K562 (cell line): ENCODE measurements around the gene PDE3A. TPM values are rescaled to one million over a fixed set of nuclear protein-coding genes. Genes with fewer than 3 reads are reported as not detected.

Source experiments
- ATAC-seq: fragments of 200-7000 bp; cut with Tn5 transposase; 3 replicates; pipeline ENCODE4 v1.9.1; 2020; ENCODE audit warnings: moderate library complexity
- BruUV-seq: library from RNA; stranded (reverse); fragments of 400-500 nt; replicated peaks from 2 replicates; lab custom pipeline; 2021; lab: Mats Ljungman, UMichigan
- CTCF ChIA-PET: fragments of 300-600 bp; formaldehyde crosslinking; extraction: SDS; loops from one replicate; lab custom pipeline; 2021; ENCODE audit warnings: low intra/inter-chr PET ratio; lab: Yijun Ruan, JAX
- POLR2A ChIA-PET: fragments of 300-600, 350-650 bp; sonication (Branson Sonifier 250); formaldehyde crosslinking; extraction: SDS; loops from one replicate; lab custom pipeline; 2021; ENCODE audit warnings: antibody characterized with exemption, inconsistent platforms; lab: Yijun Ruan, JAX
- DNase-seq, 4 experiments: peaks; one replicate each; pipeline versions ENCODE4 v3.0.0 to v3.0.0-alpha.2; 2011 to 2018; ENCODE audit warnings: low spot score in 3 of 4, mixed read lengths in 3 of 4; ENCODE audit errors: extremely low read depth in 1 of 4
- FAIRE-seq: peaks from 2 replicates; lab custom pipeline; 2011; peaks lifted over from hg19 to GRCh38; lab: Jason Lieb, UNC
- H2AFZ ChIP-seq: 2 replicates; pipeline ENCODE4 v1.6.0; 2011; ENCODE audit warnings: low read depth, low read length, control low read depth, inconsistent platforms
- H3K27ac ChIP-seq: fragments of 200-600 bp; 3 replicates; pipeline ENCODE4 v1.8.0; 2011; ENCODE audit warnings: low read depth, mild to moderate bottlenecking, control low read depth, inconsistent platforms, low read length, moderate library complexity, mixed read lengths; ENCODE audit errors: extremely low read depth
- H3K27me3 ChIP-seq, 2 experiments: fragments of 300-600 bp in 1 of 2; 2 replicates in 1 of 2; 3 replicates in 1 of 2; pipeline versions ENCODE4 v1.6.0 to v1.8.0; 2011; ENCODE audit warnings: inconsistent platforms in 2 of 2, low read length in 2 of 2, mild to moderate bottlenecking in 1 of 2, mixed read lengths in 1 of 2, moderate library complexity in 1 of 2; ENCODE audit not compliant: control insufficient read depth in 2 of 2, insufficient read depth in 2 of 2
- H3K36me3 ChIP-seq: fragments of 300-600 bp; 3 replicates; pipeline ENCODE4 v1.8.0; 2011; ENCODE audit warnings: mild to moderate bottlenecking, low read length, inconsistent platforms; ENCODE audit not compliant: control insufficient read depth, insufficient read depth
- H3K4me1 ChIP-seq, 2 experiments: fragments of 200-600 bp in 1 of 2; replicated peaks in 1 of 2; 2 replicates in 1 of 2; 3 replicates in 1 of 2; pipeline versions ENCODE4 v1.5.1 to v1.8.0; 2011; ENCODE audit warnings: inconsistent platforms in 2 of 2, low read length in 2 of 2, mild to moderate bottlenecking in 1 of 2, mixed read lengths in 1 of 2, moderate library complexity in 1 of 2; ENCODE audit not compliant: control insufficient read depth in 2 of 2, insufficient read depth in 2 of 2
- H3K4me2 ChIP-seq: 2 replicates; pipeline ENCODE4 v1.6.1; 2011; ENCODE audit warnings: low read length, control low read depth, inconsistent platforms, mixed read lengths; ENCODE audit not compliant: insufficient read depth
- H3K4me3 ChIP-seq: fragments of 200-600 bp; sonication (generic), shearing (Covaris generic); 2 replicates; pipeline ENCODE4 v1.5.1; 2016; ENCODE audit warnings: control low read depth, inconsistent platforms
- H3K79me2 ChIP-seq: fragments of 200-600 bp; 3 replicates; pipeline ENCODE4 v1.8.0; 2011; ENCODE audit warnings: low read length, inconsistent platforms; ENCODE audit not compliant: control insufficient read depth, insufficient read depth
- H3K9ac ChIP-seq, 2 experiments: 2 replicates each; pipeline versions ENCODE4 v1.6.0 to v1.6.1; 2011; ENCODE audit warnings: low read depth in 2 of 2, low read length in 2 of 2, control low read depth in 1 of 2, inconsistent platforms in 1 of 2, mild to moderate bottlenecking in 1 of 2, mixed read lengths in 1 of 2; ENCODE audit not compliant: insufficient read depth in 1 of 2
- H3K9me1 ChIP-seq: one replicate; pipeline ENCODE4 v1.6.0; 2011; ENCODE audit warnings: inconsistent platforms, mild to moderate bottlenecking, low read length, moderate library complexity; ENCODE audit not compliant: control insufficient read depth, insufficient read depth
- H3K9me3 ChIP-seq: replicated peaks from 2 replicates; pipeline ENCODE4 v1.5.1; 2011; ENCODE audit warnings: low read depth, low read length, inconsistent platforms; ENCODE audit not compliant: control insufficient read depth, insufficient read depth
- H4K20me1 ChIP-seq: replicated peaks from 2 replicates; pipeline ENCODE4 v1.6.1; 2011; ENCODE audit warnings: low read length, inconsistent platforms, mixed read lengths; ENCODE audit not compliant: control insufficient read depth, insufficient read depth
- CHD1 ChIP-seq: fragments of 200-600 bp; sonication (generic); IDR thresholded peaks from one replicate; pipeline ENCODE4 v1.6.1; 2012; ENCODE audit warnings: mild to moderate bottlenecking, moderate library complexity, low read length, inconsistent platforms
- GTF2B ChIP-seq: IDR thresholded peaks from 2 replicates; pipeline ENCODE4 v1.6.1; 2011; ENCODE audit not compliant: insufficient read length; ENCODE audit errors: extremely low read depth
- KLF13 ChIP-seq: fragments of 450-650 bp; IDR thresholded peaks from 2 replicates; pipeline ENCODE4 v1.6.1; 2016; ENCODE audit warnings: missing genetic modification characterization, low read depth, mild to moderate bottlenecking, missing compliant biosample characterization, moderate library complexity, borderline replicate concordance
- MEIS2 ChIP-seq: fragments of 450-650 bp; IDR thresholded peaks from 2 replicates; pipeline ENCODE4 v1.6.1; 2014; ENCODE audit warnings: mild to moderate bottlenecking; ENCODE audit not compliant: partially characterized antibody
- MTF1 ChIP-seq: fragments of 250-450 bp; sonication (Bioruptor Pico); IDR thresholded peaks from 2 replicates; pipeline ENCODE4 v1.9.0; 2021; ENCODE audit warnings: moderate library complexity, mild to moderate bottlenecking, inconsistent platforms, borderline replicate concordance
- NFYB ChIP-seq: IDR thresholded peaks from 2 replicates; pipeline ENCODE4 v1.6.1; 2011; ENCODE audit warnings: mild to moderate bottlenecking, moderate library complexity; ENCODE audit not compliant: insufficient read length; ENCODE audit errors: extremely low read depth
- RBFOX2 ChIP-seq: fragments of 200-400 bp; formaldehyde crosslinking; IDR thresholded peaks from 2 replicates; pipeline ENCODE4 v1.6.1; 2017; ENCODE audit warnings: low read depth, mild to moderate bottlenecking, low read length, moderate library complexity
- TEAD4 ChIP-seq, 2 experiments: sonication (generic) in 1 of 2; formaldehyde crosslinking in 1 of 2; IDR thresholded peaks; 2 replicates each; pipeline versions ENCODE4 v1.6.1 to v1.8.0; 2012 to 2022; ENCODE audit warnings: borderline replicate concordance in 1 of 2, inconsistent platforms in 1 of 2, low read length in 1 of 2, mild to moderate bottlenecking in 1 of 2, missing genetic modification reagents in 1 of 2
- TGIF2 ChIP-seq: sonication (generic); formaldehyde crosslinking; IDR thresholded peaks from 2 replicates; pipeline ENCODE4 v1.8.1; 2022; ENCODE audit warnings: mild to moderate bottlenecking, missing genetic modification reagents, moderate library complexity
- THAP7 ChIP-seq: fragments of 250-450 bp; sonication (Bioruptor Pico); IDR thresholded peaks from 2 replicates; pipeline ENCODE4 v1.5.0; 2021
- ZBTB26 ChIP-seq: fragments of 450-650 bp; formaldehyde crosslinking; IDR thresholded peaks from 2 replicates; pipeline ENCODE4 v1.4.0; 2022; ENCODE audit warnings: missing genetic modification characterization
- ZNF143 ChIP-seq: sonication (generic); formaldehyde crosslinking; IDR thresholded peaks from 2 replicates; pipeline ENCODE4 v1.9.0; 2022; ENCODE audit warnings: mild to moderate bottlenecking, missing genetic modification reagents
- ZNF695 ChIP-seq: fragments of 450-650 bp; formaldehyde crosslinking; IDR thresholded peaks from 2 replicates; pipeline ENCODE4 v1.4.0; 2020; ENCODE audit warnings: mild to moderate bottlenecking, moderate library complexity
- WGBS: fragments of 100-300 bp; shearing (Covaris generic); methylation state at CpG from one replicate; pipeline ENCODE4 v1.1.6; 2016; ENCODE audit warnings: low coverage, mixed read lengths; ENCODE audit not compliant: insufficient coverage; ENCODE audit errors: missing lambda C conversion rate; 5-methylcytosine and 5-hydroxymethylcytosine counted together
- in situ Hi-C: fragments of 300-500 bp; cut with MboI; formaldehyde crosslinking; loops from 4 replicates; pipeline ENCODE4 v1.15.0; 2018; ENCODE audit warnings: inconsistent platforms, mixed read lengths
- intact Hi-C: fragments of 100-400 bp; cut with micrococcal nuclease; formaldehyde crosslinking; loops from 2 replicates; pipeline ENCODE4 v1.14.2; 2022
- polyA plus RNA-seq, 8 experiments: library from polyadenylated mRNA; depleted of rRNA in 4 of 8; stranded (reverse) in 5 of 8; unstranded in 3 of 8; fragments of >200 nt; fragmentation: Nextera tagmentation in 2 of 8; fragmentation: Illumina TruSeq in 1 of 8; extraction: Ambion mirVana in 2 of 8; extraction: Trizol in 1 of 8; gene quantifications; 2 replicates each; pipeline versions ENCODE4 v1.2.1 to v1.2.3, GENCODE V29; 2011 to 2014; ENCODE audit warnings: inconsistent platforms in 1 of 8, missing spikeins in 1 of 8
- total RNA-seq, 7 experiments: library from RNA; depleted of rRNA in 6 of 7; stranded (reverse); fragments of >200 nt in 6 of 7; fragmentation: Illumina TruSeq in 2 of 7; extraction: Trizol in 2 of 7; gene quantifications; 2 replicates each; pipeline versions ENCODE4 v1.2.1 to v1.2.3, GENCODE V29; 2011 to 2021; ENCODE audit warnings: low replicate concordance in 1 of 7

Gene PDE3A
- total and polyA plus RNA-seq, 9 of the 15 experiments (the other 6 are each of a cell fraction or from before 2014, with no cell fraction given): 0.02 TPM; not detected in 8

GRCh38 chr12:20486233-20486632 lies 117.9 kb downstream of the PDE3A start:
- in situ Hi-C loops (no loop called here), intact Hi-C loops (no loop called here)
- no peak for FAIRE-seq

GRCh38 chr12:20487519-20487918 lies 119.2 kb downstream of the PDE3A start:
- H3K9me3 ChIP-seq: no peaks in the 10 kb centered on the region
- in situ Hi-C loops: no loop called here
- no peak overlapping the region for H3K4me2 ChIP-seq
- FAIRE-seq (no peak), DNase-seq (no peak), ATAC-seq (no peak)
- intact Hi-C loops: no loop called here
- WGBS: 0% methylated on average over 2 of the region's 2 CpGs
- H3K9ac ChIP-seq: no peak overlapping the region
- H3K9me1 ChIP-seq: no peaks in the 10 kb centered on the region
- ChIA-PET POLR2A (no interaction called here), CTCF (no interaction called here)
- H2AFZ ChIP-seq: no peak overlapping the region
- H3K36me3 ChIP-seq: no peaks in the 10 kb centered on the region
- H3K4me1 ChIP-seq: no peaks in the 10 kb centered on the region
- H4K20me1 ChIP-seq: no peaks in the 10 kb centered on the region
- H3K27ac ChIP-seq: no peak overlapping the region
- H3K4me3 ChIP-seq: no peak overlapping the region
- BruUV-seq: no TSS peak
- no peaks in the 10 kb centered on the region for H3K27me3 ChIP-seq
- H3K79me2 ChIP-seq: no peaks in the 10 kb centered on the region
- no peak for TF ChIP-seq RBFOX2
- no peak for TF ChIP-seq CHD1
- TF ChIP-seq ZNF695 (CRISPR knock-in tag): no peak
- no peak for TF ChIP-seq NFYB
- TF ChIP-seq THAP7 (CRISPR knock-in tag): no peak
- no peak for TF ChIP-seq TEAD4 (IDR thresholded peaks at IDR 0.05; ENCODE audit: low read length)
- TF ChIP-seq TEAD4 (CRISPR knock-in tag; IDR thresholded peaks at IDR 0.05; ENCODE audit: borderline replicate concordance): no peak
- TF ChIP-seq GTF2B: no peak
- TF ChIP-seq ZNF143 (CRISPR knock-in tag): no peak
- TF ChIP-seq TGIF2 (CRISPR knock-in tag): no peak

More at GRCh38 chr12:20486233-20486632, 117.9 kb downstream of the PDE3A start:
- no peak for TF ChIP-seq MTF1
- no peak for TF ChIP-seq MEIS2
- no peak for TF ChIP-seq KLF13 (tag)
- no peak for TF ChIP-seq ZBTB26 (CRISPR knock-in tag)
- TF ChIP-seq, all 486 proteins: peak for 0
- H3K4me1 ChIP-seq: no peaks in the 10 kb centered on the region
- H4K20me1 ChIP-seq: no peaks in the 10 kb centered on the region
- ATAC-seq: no peak
- no peak overlapping the region for H3K4me2 ChIP-seq
- no peaks in the 10 kb centered on the region for H3K27me3 ChIP-seq
- no TSS peak for BruUV-seq
- CTCF ChIA-PET: no interaction called here
- H2AFZ ChIP-seq: no peak overlapping the region
- no peak overlapping the region for H3K27ac ChIP-seq
- DNase-seq: no peak
- no peaks in the 10 kb centered on the region for H3K79me2 ChIP-seq
- no peaks in the 10 kb centered on the region for H3K9me1 ChIP-seq
- no peak overlapping the region for H3K4me3 ChIP-seq
- POLR2A ChIA-PET: no interaction called here
- no peaks in the 10 kb centered on the region for H3K9me3 ChIP-seq
- WGBS: 0% methylated on average over 2 of the region's 2 CpGs
- H3K9ac ChIP-seq: no peak overlapping the region
- H3K36me3 ChIP-seq: no peaks in the 10 kb centered on the region
